ENCODE results near the gene KLHL8. TPM values are rescaled to one million over a fixed set of nuclear protein-coding genes. Genes with fewer than 3 reads are reported as not detected.

KLHL8 gene
- total and polyA plus RNA-seq, 12 donors, result 2.4 to 15.0 (median 11.7) TPM

DNA sequence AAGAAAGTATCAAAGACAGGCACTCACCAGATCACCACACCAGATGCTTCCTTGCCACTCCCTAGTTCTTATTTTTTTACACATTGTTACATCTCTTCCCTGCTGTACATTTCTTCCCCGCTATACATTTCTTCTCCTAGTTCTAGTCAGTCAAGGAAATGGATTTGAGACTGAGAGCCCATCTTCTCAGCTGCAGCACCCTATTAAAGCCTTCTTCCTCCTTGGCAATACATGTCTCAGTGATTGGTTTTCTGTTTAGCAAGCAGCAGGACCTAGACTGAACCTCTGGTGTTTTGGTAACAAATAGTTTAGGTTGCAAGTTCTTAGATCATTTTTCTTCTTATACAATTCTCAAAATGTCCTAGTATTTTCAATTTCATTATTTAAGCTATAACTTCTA lies 35.3 kb upstream of the KLHL8 start:
- WGBS, 2 donors, result 93 to 98% methylated on average over 1 of the region's 1 CpG
- H3K27ac ChIP-seq, result no peak overlapping the region
- H3K9me3 ChIP-seq, result no peaks in the 10 kb centered on the region
- DNase-seq (no peak), ATAC-seq (no peak)
- H3K27me3 ChIP-seq, result no peaks in the 10 kb centered on the region
- no peak overlapping the region for H3K4me3 ChIP-seq
- peaks cover 0 to 7% (median 0%) of the 10 kb centered on the region in 9 donors for H3K4me1 ChIP-seq
- TF ChIP-seq, protein P1, sequence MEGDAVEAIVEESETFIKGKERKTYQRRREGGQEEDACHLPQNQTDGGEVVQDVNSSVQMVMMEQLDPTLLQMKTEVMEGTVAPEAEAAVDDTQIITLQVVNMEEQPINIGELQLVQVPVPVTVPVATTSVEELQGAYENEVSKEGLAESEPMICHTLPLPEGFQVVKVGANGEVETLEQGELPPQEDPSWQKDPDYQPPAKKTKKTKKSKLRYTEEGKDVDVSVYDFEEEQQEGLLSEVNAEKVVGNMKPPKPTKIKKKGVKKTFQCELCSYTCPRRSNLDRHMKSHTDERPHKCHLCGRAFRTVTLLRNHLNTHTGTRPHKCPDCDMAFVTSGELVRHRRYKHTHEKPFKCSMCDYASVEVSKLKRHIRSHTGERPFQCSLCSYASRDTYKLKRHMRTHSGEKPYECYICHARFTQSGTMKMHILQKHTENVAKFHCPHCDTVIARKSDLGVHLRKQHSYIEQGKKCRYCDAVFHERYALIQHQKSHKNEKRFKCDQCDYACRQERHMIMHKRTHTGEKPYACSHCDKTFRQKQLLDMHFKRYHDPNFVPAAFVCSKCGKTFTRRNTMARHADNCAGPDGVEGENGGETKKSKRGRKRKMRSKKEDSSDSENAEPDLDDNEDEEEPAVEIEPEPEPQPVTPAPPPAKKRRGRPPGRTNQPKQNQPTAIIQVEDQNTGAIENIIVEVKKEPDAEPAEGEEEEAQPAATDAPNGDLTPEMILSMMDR (IDR thresholded peaks at IDR 0.05), result no peak
- no peaks in the 10 kb centered on the region for H3K36me3 ChIP-seq
- intact Hi-C loops (cut with DNase I), result no loop called here

DNA sequence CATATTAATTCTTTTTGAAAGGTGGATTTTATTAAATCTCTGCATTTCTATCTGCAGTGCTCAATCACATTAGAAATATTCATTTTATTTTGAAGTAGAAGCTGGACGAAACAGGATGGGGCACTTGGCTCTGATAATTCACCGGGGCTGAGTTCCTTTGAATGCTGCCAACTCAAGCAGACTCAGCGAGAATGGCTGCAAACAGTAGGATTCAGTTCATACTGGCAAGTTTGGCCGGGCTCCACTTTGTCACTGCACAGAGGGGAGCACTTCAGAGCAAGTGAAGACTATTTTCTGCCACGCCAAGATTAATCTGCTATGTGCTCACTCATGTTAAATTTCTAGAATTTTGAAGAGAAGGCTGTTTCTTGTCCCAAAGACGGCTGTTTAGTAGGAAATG lies 30.7 kb upstream of the KLHL8 start:
- H3K27me3 ChIP-seq, result no peaks in the 10 kb centered on the region
- TF ChIP-seq, protein P1 (IDR thresholded peaks at IDR 0.05), result no peak
- no peak overlapping the region for H3K27ac ChIP-seq
- H3K36me3 ChIP-seq, result no peaks in the 10 kb centered on the region
- DNase-seq (peak; percentile 14 to 24), ATAC-seq (peak in 2 of 8 donors; percentile 35 to 49)
- peaks cover 0 to 7% (median 0%) of the 10 kb centered on the region in 9 donors for H3K4me1 ChIP-seq
- no peak overlapping the region for H3K4me3 ChIP-seq
- no peaks in the 10 kb centered on the region for H3K9me3 ChIP-seq
- WGBS, 2 donors, result 23 to 30% methylated on average over 6 of the region's 6 CpGs
- intact Hi-C loops (cut with DNase I), result no loop called here

DNA sequence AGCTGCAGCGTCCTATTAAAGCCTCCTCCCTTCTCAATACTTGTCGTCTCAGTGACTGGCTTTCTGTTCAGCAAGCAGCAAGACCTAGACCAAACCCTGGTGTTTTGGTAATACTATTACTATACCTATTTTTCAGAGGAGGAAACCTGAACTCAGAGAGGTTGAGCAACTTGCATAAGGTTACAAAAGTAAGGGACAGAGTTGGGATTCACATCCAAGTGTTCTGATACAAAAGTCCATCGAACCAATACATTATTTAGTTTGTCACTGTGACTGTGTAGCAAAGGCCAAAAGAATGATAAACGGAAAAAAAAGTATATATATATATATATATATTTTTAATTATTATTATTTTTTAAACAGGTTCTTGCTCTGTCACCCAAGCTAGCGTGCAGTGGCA lies 29.9 kb upstream of the KLHL8 start:
- TF ChIP-seq, protein P1 (IDR thresholded peaks at IDR 0.05), result no peak
- H3K27ac ChIP-seq, result no peak overlapping the region
- WGBS, 2 donors, result 94 to 95% methylated on average over 5 of the region's 5 CpGs
- intact Hi-C loops (cut with DNase I), result no loop called here
- no peak for ATAC-seq
- no peaks in the 10 kb centered on the region for H3K36me3 ChIP-seq
- peaks cover 0 to 7% (median 0%) of the 10 kb centered on the region in 9 donors for H3K4me1 ChIP-seq
- no peaks in the 10 kb centered on the region for H3K27me3 ChIP-seq
- no peak for DNase-seq
- H3K4me3 ChIP-seq, result no peak overlapping the region
- H3K9me3 ChIP-seq, result no peaks in the 10 kb centered on the region

DNA sequence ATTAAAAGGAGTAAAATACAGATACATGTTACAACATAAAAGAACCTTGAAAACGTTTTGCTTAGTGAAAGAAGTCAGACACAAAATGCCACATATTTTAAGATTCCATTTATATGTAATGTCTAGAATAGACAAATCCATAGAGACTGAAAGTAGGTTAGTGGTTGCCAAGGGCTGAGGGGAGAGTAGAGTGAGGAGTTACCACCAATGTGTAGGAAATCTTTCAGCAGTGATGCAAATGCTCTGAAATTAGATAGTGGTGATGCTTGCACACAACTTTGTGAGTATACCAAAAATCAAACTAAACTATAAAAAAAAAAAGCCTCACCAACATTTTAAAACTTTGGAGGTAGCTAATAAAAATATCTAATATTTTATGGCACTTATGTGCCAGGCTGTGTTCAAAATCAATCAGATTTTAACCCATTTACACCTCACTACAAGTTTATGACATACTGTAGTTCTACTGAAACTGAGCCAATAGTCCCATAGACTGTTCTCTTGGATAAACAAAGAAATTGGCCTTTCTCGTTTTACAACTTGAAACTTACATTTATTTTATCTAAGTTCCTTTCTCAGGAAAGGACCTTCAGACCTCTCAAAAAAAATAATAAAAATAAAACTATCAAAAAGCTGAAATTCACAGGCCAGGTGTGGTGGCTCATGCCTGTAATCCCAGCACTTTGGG lies 29.1 kb upstream of the KLHL8 start:
- intact Hi-C loops (cut with DNase I), result no loop called here
- DNase-seq, result no peak
- no peak for ATAC-seq
- Histone ChIP-seq H3K27ac (no peak overlapping the region), H3K27me3 (no peaks in the 10 kb centered on the region), H3K4me1 (peaks cover 0 to 7% (median 0%) of the 10 kb centered on the region in 9 donors), H3K4me3 (no peak overlapping the region), H3K36me3 (no peaks in the 10 kb centered on the region), H3K9me3 (peaks cover 0 to 3% (median 0%) of the 10 kb centered on the region in 11 donors)
- TF ChIP-seq, protein P1 (IDR thresholded peaks at IDR 0.05), result no peak
- 58 to 65% methylated on average over 2 of the region's 2 CpGs for WGBS, 2 donors

Measured in heart right ventricle (tissue), 16 donors.